HCT116 (cell line): ENCODE data around the gene SHISAL1. TPM values are rescaled to one million over a fixed set of nuclear protein-coding genes. Genes with fewer than 3 reads are reported as not detected.

ENCODE experiments used
- ATAC-seq: fragments of 200-7000 bp; cut with Tn5 transposase; 2 replicates; pipeline ENCODE4 v1.9.1; 2020; ENCODE audit warnings: mild to moderate bottlenecking, moderate library complexity
- BruUV-seq: library from RNA; stranded (reverse); fragments of 400-500 nt; replicated peaks from 2 replicates; lab custom pipeline; 2021; lab: Mats Ljungman, UMichigan
- CTCF ChIA-PET: fragments of 300-600 bp; sonication (Branson Sonifier 250); formaldehyde crosslinking; loops from one replicate; lab custom pipeline; 2021; ENCODE audit warnings: antibody characterized with exemption; lab: Charles Lee
- POLR2A ChIA-PET: fragments of 300-600, 350-600 bp; sonication (Branson Sonifier 250); formaldehyde crosslinking; loops from one replicate; lab custom pipeline; 2021; ENCODE audit warnings: antibody characterized with exemption; lab: Charles Lee
- RAD21 ChIA-PET, 2 experiments: fragments of 300-600 bp; sonication (Branson Sonifier 250); formaldehyde crosslinking; loops; one replicate each; lab custom pipeline; 2023; ENCODE audit warnings: low total read pairs in 2 of 2; ENCODE audit not compliant: uncharacterized antibody in 2 of 2, unreplicated experiment in 2 of 2, low non-redundant PET in 1 of 2; lab: Charles Lee
- DNase-seq: peaks from one replicate; pipeline ENCODE4 v3.0.0-alpha.2; 2010; ENCODE audit warnings: low read depth, low spot score
- H2AFZ ChIP-seq: fragments of 200-600 bp; shearing (Covaris generic), sonication (generic); 2 replicates; pipeline ENCODE4 v1.6.1; 2017; ENCODE audit warnings: low read depth, mixed run types, mixed read lengths, antibody characterized with exemption, low read length; ENCODE audit not compliant: poor library complexity, severe bottlenecking
- H3K27ac ChIP-seq: 2 replicates; pipeline ENCODE4 v1.5.1; 2012; ENCODE audit warnings: low read depth, low read length
- H3K27me3 ChIP-seq: fragments of 200-600 bp; sonication (generic); 2 replicates; pipeline ENCODE4 v1.6.1; 2016; ENCODE audit warnings: mixed run types, low read length, mixed read lengths; ENCODE audit not compliant: insufficient read depth
- H3K36me3 ChIP-seq, 2 experiments: fragments of 200-500 bp in 1 of 2; fragments of 200-600 bp in 1 of 2; sonication (Bioruptor generic) in 1 of 2; sonication (generic) in 1 of 2; 2 replicates each; pipeline versions ENCODE4 v1.5.1 to v1.6.1; 2014 to 2016; ENCODE audit warnings: low read length in 2 of 2, inconsistent platforms in 1 of 2, mixed read lengths in 1 of 2, mixed run types in 1 of 2; ENCODE audit not compliant: insufficient read depth in 2 of 2, control insufficient read depth in 1 of 2
- H3K4me1 ChIP-seq, 2 experiments: fragments of 200-600 bp in 1 of 2; sonication (generic) in 1 of 2; 2 replicates each; pipeline versions ENCODE4 v1.5.1 to v1.6.1; 2012 to 2017; ENCODE audit warnings: low read length in 2 of 2, inconsistent platforms in 1 of 2, mild to moderate bottlenecking in 1 of 2, mixed read lengths in 1 of 2, mixed run types in 1 of 2, moderate library complexity in 1 of 2; ENCODE audit not compliant: insufficient read depth in 2 of 2, control insufficient read depth in 1 of 2
- H3K4me2 ChIP-seq: fragments of 200-600 bp; sonication (generic); 2 replicates; pipeline ENCODE4 v1.6.1; 2017; ENCODE audit warnings: mixed run types, low read length, mixed read lengths
- H3K4me3 ChIP-seq, 2 experiments: fragments of 200-600 bp in 1 of 2; sonication (generic) in 1 of 2; replicated peaks in 1 of 2; 2 replicates each; pipeline ENCODE4 v1.5.1; 2011 to 2016; ENCODE audit warnings: low read length in 2 of 2, control low read depth in 1 of 2, low read depth in 1 of 2, mild to moderate bottlenecking in 1 of 2, mixed read lengths in 1 of 2, mixed run types in 1 of 2
- H3K79me2 ChIP-seq: fragments of 200-600 bp; sonication (generic); 2 replicates; pipeline ENCODE4 v1.6.1; 2017; ENCODE audit warnings: mild to moderate bottlenecking, mixed run types, low read length, moderate library complexity, mixed read lengths; ENCODE audit not compliant: insufficient read depth
- H3K9ac ChIP-seq: fragments of 200-600 bp; sonication (generic); 2 replicates; pipeline ENCODE4 v1.6.1; 2016; ENCODE audit warnings: low read length, mixed read lengths
- H3K9me2 ChIP-seq: fragments of 200-600 bp; sonication (generic), shearing (Covaris generic); 2 replicates; pipeline ENCODE4 v1.6.1; 2017; ENCODE audit warnings: mixed run types, mild to moderate bottlenecking, moderate library complexity; ENCODE audit not compliant: insufficient read depth
- H3K9me3 ChIP-seq, 2 experiments: fragments of 200-500 bp in 1 of 2; fragments of 200-600 bp in 1 of 2; sonication (Bioruptor generic) in 1 of 2; sonication (generic) in 1 of 2; 2 replicates each; pipeline ENCODE4 v1.6.1; 2014 to 2017; ENCODE audit warnings: low read length in 2 of 2, mixed read lengths in 2 of 2, inconsistent platforms in 1 of 2, low read depth in 1 of 2, mild to moderate bottlenecking in 1 of 2, mixed run types in 1 of 2, moderate library complexity in 1 of 2; ENCODE audit not compliant: control insufficient read depth in 1 of 2, insufficient read depth in 1 of 2
- H4K20me1 ChIP-seq: fragments of 200-600 bp; sonication (generic), shearing (Covaris generic); 2 replicates; pipeline ENCODE4 v1.6.1; 2017; ENCODE audit warnings: mixed run types, mild to moderate bottlenecking, moderate library complexity; ENCODE audit not compliant: insufficient read depth
- CBX3 ChIP-seq: IDR thresholded peaks from 2 replicates; pipeline ENCODE4 v1.6.1; 2012; ENCODE audit warnings: low read depth
- CEBPB ChIP-seq: IDR thresholded peaks from 2 replicates; pipeline ENCODE4 v1.6.1; 2012; ENCODE audit warnings: low read depth
- CTCF ChIP-seq, 3 experiments: fragments of 200-600 bp in 1 of 3; sonication (generic) in 1 of 3; IDR thresholded peaks in 2 of 3; conservative IDR thresholded peaks in 1 of 3; 2 replicates each; pipeline ENCODE4 v1.5.1; 2012 to 2017; ENCODE audit warnings: low read depth in 2 of 3, low read length in 2 of 3, antibody characterized with exemption in 1 of 3, borderline replicate concordance in 1 of 3, control low read depth in 1 of 3, mild to moderate bottlenecking in 1 of 3, mixed read lengths in 1 of 3, mixed run types in 1 of 3, moderate library complexity in 1 of 3; ENCODE audit not compliant: insufficient read depth in 1 of 3
- EGR1 ChIP-seq: IDR thresholded peaks from 2 replicates; pipeline ENCODE4 v1.6.1; 2012; ENCODE audit warnings: low read depth
- EZH2 ChIP-seq: fragments of 200-600 bp; sonication (generic); IDR thresholded peaks from 2 replicates; pipeline ENCODE4 v1.6.1; 2017; ENCODE audit warnings: antibody characterized with exemption, mixed run types
- EZH2phosphoT487 ChIP-seq: fragments of 200-600 bp; IDR thresholded peaks from 2 replicates; pipeline ENCODE4 v1.6.1; 2018; ENCODE audit warnings: antibody characterized with exemption, borderline replicate concordance
- FOSL1 ChIP-seq: IDR thresholded peaks from 2 replicates; pipeline ENCODE4 v1.6.1; 2012; ENCODE audit warnings: low read depth
- JUND ChIP-seq: IDR thresholded peaks from 2 replicates; pipeline ENCODE4 v1.6.1; 2012
- MAX ChIP-seq: IDR thresholded peaks from 2 replicates; pipeline ENCODE4 v1.6.1; 2012
- POLR2A ChIP-seq: IDR thresholded peaks from 2 replicates; pipeline ENCODE4 v1.7.0; 2011; ENCODE audit warnings: borderline replicate concordance; ENCODE audit not compliant: insufficient read depth, insufficient read length; ENCODE audit errors: extremely low read depth
- POLR2AphosphoS5 ChIP-seq: IDR thresholded peaks from 2 replicates; pipeline ENCODE4 v1.6.1; 2011; ENCODE audit warnings: mild to moderate bottlenecking, low read depth, low read length, moderate library complexity
- RAD21 ChIP-seq: IDR thresholded peaks from 2 replicates; pipeline ENCODE4 v1.6.1; 2012; ENCODE audit warnings: low read depth, mild to moderate bottlenecking
- REST ChIP-seq: IDR thresholded peaks from 2 replicates; pipeline ENCODE4 v1.6.1; 2012; ENCODE audit warnings: low read depth
- TCF7L2 ChIP-seq: IDR thresholded peaks from 2 replicates; pipeline ENCODE4 v1.7.0; 2011; ENCODE audit warnings: borderline replicate concordance, inconsistent platforms; ENCODE audit not compliant: insufficient read depth, insufficient read length; ENCODE audit errors: extremely low read depth
- YY1 ChIP-seq: IDR thresholded peaks from 2 replicates; pipeline ENCODE4 v1.6.1; 2011; ENCODE audit warnings: low read length, low read depth, moderate library complexity, mild to moderate bottlenecking; ENCODE audit not compliant: insufficient replicate concordance; ENCODE audit errors: extremely low read depth
- ZFX ChIP-seq: fragments of 450-650 bp; IDR thresholded peaks from 2 replicates; pipeline ENCODE4 v1.6.1; 2017
- intact Hi-C: fragments of 100-400 bp; cut with micrococcal nuclease; formaldehyde crosslinking; loops from 2 replicates; pipeline ENCODE4 v1.10.0; 2022
- total RNA-seq: library from RNA; stranded (reverse); gene quantifications from one replicate; pipeline ENCODE4 v1.2.1, GENCODE V29; 2021; ENCODE audit not compliant: unreplicated experiment

Gene SHISAL1
- total RNA-seq, 1 experiment from 2014 or later, result not detected

- TF ChIP-seq REST (no peak), YY1 (no peak)
- TF ChIP-seq, all 23 proteins: peak for 0
Observed at GRCh38 chr22:44275631-44275995, 37.1 kb downstream of the SHISAL1 start (continued).

- Histone ChIP-seq H3K9me2 (no peaks in the 10 kb centered on the region), H3K4me1 (no peaks in the 10 kb centered on the region), H3K27ac (no peak overlapping the region), H3K9me3 (no peaks in the 10 kb centered on the region), H3K36me3 (no peaks in the 10 kb centered on the region), H3K79me2 (no peaks in the 10 kb centered on the region), H3K4me3 (no peak overlapping the region), H4K20me1 (no peaks in the 10 kb centered on the region), H3K9ac (no peak overlapping the region), H2AFZ (no peak overlapping the region), H3K4me2 (no peak overlapping the region), H3K27me3 (no peaks in the 10 kb centered on the region; the same call in 1 of the 2 replicates)
- RAD21 ChIA-PET, result no interaction called here
- intact Hi-C loops, result no loop called here
- BruUV-seq, result no TSS peak
- CTCF ChIA-PET, result no interaction called here
- POLR2A ChIA-PET, result no interaction called here
- DNase-seq (no peak), ATAC-seq (no peak)
- no peak for TF ChIP-seq POLR2A
- no peak for TF ChIP-seq REST
- no peak for TF ChIP-seq CEBPB
- TF ChIP-seq CBX3, result no peak
- TF ChIP-seq FOSL1, result no peak
- TF ChIP-seq MAX, result no peak
- no peak for TF ChIP-seq TCF7L2
- TF ChIP-seq EZH2phosphoT487, result no peak
- TF ChIP-seq CTCF (IDR thresholded peaks at IDR 0.05 in 2 of 3, conservative IDR thresholded peaks at IDR 0.05 in 1 of 3; ENCODE audit: borderline replicate concordance in 1 of 3, insufficient read depth in 1 of 3, low read depth in 2 of 3, low read length in 2 of 3), result no peak
- TF ChIP-seq RAD21, result no peak
- no peak for TF ChIP-seq JUND
- no peak for TF ChIP-seq ZFX
- no peak for TF ChIP-seq EGR1
- no peak for TF ChIP-seq POLR2AphosphoS5
- TF ChIP-seq EZH2, result no peak
Observed at GRCh38 chr22:44274918-44275630, 37.7 kb downstream of the SHISAL1 start.
